HG02870 (cell line): Measurements from ENCODE around the gene GAS2L2.
"Not testable (repeated sequence)": the region's sequence is repeated elsewhere in the genome, so short reads cannot be mapped to it uniquely, and the experiment has no call there.

Source experiments
- ATAC-seq: cut with Tn5 transposase; IDR thresholded peaks from one replicate; pipeline ENCODE4 v1.9.1; 2021; ENCODE audit warnings: mild to moderate bottlenecking, moderate library complexity; ENCODE audit not compliant: unreplicated experiment

GAS2L2 gene

DNA sequence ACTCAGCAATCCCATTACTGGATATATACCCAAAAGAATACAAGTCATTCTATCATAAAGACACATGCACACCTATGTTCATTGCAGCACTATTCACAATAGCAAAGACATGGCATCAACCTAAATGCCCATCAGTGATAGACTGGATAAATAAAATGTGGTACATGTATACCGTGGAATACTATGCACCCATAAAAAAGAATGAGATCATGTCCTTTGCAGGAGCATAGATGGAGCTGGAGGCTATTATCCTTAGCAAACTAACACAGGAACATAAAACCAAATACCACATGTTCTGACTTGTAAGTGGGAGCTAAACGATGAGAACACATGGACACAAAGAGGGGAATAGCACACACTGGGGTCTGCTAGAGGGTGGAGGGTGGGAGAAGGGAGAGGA is 49.7 kb downstream of the GAS2L2 start:
- ATAC-seq: not testable (repeated sequence)

- no peak for ATAC-seq
Measured at GRCh38 chr17:35701491-35701890, 51.5 kb downstream of the GAS2L2 start.

DNA sequence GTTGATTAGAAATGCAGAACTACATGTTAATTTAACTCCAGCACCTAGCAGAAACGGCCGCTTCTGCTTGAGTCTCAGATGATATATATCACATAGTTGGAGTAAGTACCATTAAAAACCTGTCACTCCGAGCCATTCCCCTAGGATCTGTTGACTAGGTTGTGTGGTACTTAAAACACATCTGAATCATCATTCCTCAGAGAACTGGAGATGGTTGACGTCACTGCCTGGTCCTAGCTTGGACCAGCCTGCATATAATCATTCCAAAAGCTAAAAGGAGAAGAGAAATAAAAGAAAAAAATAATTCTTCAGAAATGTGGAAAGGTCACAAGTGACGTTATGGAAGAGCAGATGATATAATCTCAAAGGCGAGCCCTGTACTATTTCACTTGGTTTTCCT is 52.9 kb downstream of the GAS2L2 start:
- ATAC-seq: no peak

- no peak for ATAC-seq
Measured at GRCh38 chr17:35698800-35699199, 54.2 kb downstream of the GAS2L2 start.

GRCh38 chr17:35695613-35696012 is 57.4 kb downstream of the GAS2L2 start:
- ATAC-seq: no peak

DNA sequence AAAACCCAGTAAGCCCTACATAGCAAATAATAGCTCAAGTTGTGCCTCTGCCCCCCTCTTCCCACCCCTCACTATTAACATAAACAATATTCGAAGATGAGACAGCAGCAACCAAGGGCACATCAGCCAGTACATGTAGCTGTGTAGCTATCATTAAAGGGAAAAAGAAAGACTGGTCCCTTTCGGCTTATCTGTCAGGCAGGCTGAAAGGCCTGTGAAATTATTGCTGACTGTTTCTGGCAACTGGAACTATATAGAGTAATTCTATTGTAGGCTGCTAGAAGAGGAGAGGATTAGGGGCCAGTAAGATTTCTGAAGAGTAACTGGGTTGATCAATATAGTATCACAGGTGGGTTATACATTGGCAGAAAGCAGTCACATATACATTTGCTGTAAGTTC is 58.1 kb downstream of the GAS2L2 start:
- ATAC-seq: no peak
